GM12892 (cell line): ENCODE data around the gene ULK4.

Experiments
- POLR2A ChIP-seq: IDR thresholded peaks from 2 replicates; pipeline ENCODE4 v1.6.1; 2011; ENCODE audit warnings: low read depth, low read length, control low read depth
- POLR2AphosphoS5 ChIP-seq: IDR thresholded peaks from 2 replicates; pipeline ENCODE4 v1.6.1; 2011; ENCODE audit warnings: low read depth, low read length, control low read depth
- TAF1 ChIP-seq: IDR thresholded peaks from 2 replicates; pipeline ENCODE4 v1.6.1; 2011; ENCODE audit warnings: low read depth, mild to moderate bottlenecking, control low read depth, low read length, borderline replicate concordance

DNA sequence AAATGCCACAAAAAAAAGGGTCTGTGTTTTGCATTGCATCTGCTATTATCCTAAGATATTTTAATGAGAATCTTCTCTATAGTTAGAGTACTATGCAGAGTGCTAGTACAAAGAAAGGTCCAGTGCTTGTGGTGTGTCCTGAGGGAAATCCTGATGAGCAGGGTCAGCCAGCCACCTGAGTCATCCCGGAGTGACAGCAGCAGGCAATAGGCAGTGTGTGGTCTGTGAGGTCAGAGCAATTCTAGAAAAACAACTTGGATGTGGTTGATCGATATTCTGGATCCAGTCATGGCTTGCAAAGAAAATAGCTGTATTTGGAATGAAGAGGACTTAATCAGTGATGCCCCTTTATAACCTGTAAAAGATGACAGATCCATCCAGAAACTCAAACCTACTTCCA is 643.4 kb downstream of the ULK4 start:
- TF ChIP-seq POLR2A (no peak), POLR2AphosphoS5 (no peak), TAF1 (no peak)
